Measurements from ENCODE around the gene S100A12.

DNA sequence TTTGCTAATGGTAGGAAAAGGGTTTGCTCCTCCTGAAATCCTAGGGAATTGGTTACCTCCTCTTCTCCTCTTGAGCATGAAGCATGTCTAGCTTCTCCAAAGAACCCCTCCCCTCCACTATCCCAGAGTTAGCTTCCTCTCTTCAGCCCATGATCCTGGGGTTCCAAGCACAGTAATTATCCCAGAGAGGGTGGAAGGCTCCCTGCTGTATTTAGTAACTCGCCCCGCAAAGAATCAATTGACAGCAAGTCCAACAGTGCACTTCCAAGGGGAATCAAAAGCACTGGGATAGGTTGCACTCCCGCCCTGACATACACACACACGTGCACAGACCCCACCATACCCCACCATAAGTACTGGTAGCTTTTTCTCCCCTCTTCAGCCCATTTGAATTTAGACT is 12.4 kb upstream of the S100A12 start:
- no peak for TF ChIP-seq YY1 (IDR thresholded peaks at IDR 0.05; ENCODE audit: insufficient read depth, insufficient read length)
- TF ChIP-seq ZNF274 (IDR thresholded peaks at IDR 0.05; ENCODE audit: low read depth, low read length) = no peak
